Stimulated activated CD4-positive, alpha-beta T cell treated with anti-CD3 and anti-CD28 coated beads, Interleukin-12 subunit alpha, Interleukin-12 subunit beta, amount 100 ng/mL, for 4 hours (primary cell): ENCODE measurements around the gene CRYBA2.

Experiments used
- DNase-seq: peaks from one replicate; pipeline ENCODE4 v3.0.0-alpha.2; 2020

Gene CRYBA2

DNA sequence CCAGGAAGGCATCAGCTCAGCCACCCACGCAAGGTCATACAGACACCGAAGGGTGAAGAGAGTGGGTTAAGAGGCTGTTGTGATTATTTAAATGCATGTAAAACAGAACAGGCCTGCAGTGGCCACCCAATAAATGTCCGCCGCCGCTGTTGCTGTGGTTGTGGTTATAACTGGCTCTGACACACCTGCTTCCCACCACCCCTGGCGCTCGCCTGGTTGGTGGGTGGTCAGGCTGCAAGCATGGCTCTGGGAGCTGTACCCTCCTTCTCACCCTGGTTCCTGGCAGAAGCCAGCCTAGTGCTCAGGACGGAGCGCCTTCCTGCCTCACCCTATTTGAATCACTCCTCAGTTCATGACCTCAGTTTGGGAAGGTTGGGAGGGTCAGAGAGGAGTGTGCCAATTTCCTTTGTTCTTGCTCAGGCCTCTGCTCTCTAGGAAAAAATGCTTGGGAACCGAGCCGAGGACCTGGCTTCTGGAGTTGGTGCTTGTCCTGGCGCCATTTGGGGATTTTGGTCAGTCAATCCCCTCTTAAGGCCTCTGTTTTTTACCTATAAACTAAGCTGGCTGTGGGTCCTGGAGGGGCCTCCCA, 5.3 kb upstream of the CRYBA2 start:
- DNase-seq, result no peak

GRCh38 chr2:218997731-218998130, 4.5 kb upstream of the CRYBA2 start:
- DNase-seq, result no peak

- DNase-seq, result no peak
Observed at GRCh38 chr2:218996937-218997336, 3.7 kb upstream of the CRYBA2 start.

- peak; percentile 79 for DNase-seq
Observed at GRCh38 chr2:218995972-218996711, 2.9 kb upstream of the CRYBA2 start.

DNA sequence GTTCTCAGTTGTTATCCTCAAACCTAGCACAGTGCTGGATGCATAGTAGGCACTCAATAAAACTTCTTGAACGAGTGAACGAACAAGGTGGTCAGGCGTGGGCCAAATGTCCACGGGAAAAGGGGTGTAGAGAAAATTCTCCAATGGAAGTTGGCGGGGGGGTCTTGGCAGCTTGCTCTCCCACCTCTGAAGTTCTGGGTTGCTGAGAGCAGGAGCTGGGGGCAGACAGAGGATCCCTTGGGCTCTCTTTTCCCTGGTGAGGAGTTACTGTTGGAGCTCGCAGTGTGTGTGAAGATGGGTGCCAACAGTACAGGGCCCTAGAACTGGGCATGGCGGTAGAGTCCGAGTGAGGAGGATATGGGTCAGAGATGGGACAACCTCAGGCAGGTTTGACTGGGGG, 2.3 kb upstream of the CRYBA2 start:
- no peak for DNase-seq

DNA sequence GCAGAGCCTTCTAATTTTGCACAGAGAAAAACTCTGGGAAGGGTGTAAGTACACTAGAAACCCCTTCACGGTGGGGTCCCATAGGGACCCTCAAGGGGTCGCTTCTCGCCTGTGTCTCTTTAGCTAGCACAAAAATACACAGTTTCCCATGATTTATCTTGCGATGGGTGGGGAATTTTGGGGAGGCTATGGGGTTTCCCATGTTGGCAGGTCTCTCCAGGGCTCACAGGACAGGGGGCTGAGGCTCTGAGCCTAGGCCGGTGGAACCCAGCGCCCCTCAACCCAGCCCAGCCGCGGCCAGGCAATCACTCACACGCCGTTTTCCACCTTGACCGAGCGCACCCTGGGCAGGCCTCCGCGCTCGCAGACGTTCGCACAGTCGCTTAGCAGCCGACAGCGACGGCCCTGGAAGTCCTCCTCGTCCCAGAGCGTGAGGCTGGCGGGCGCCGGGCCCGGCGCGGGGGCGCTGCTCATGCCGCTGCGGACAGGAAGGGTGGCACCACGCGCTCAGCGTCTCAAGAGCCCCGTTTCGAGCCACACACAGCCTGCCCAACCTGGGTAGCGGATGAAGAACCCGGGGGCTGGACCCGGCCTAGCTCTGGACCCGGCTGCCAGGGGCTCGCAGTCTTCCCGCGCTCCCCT, 398 bp downstream of the CRYBA2 start:
- no peak for DNase-seq

- no peak for DNase-seq
Observed at GRCh38 chr2:218992196-218992595, 1.0 kb downstream of the CRYBA2 start.

GRCh38 chr2:218991674-218992168, 1.5 kb downstream of the CRYBA2 start:
- DNase-seq, result no peak

- no peak for DNase-seq
Observed at GRCh38 chr2:218990612-218991011, 2.6 kb downstream of the CRYBA2 start.

DNA sequence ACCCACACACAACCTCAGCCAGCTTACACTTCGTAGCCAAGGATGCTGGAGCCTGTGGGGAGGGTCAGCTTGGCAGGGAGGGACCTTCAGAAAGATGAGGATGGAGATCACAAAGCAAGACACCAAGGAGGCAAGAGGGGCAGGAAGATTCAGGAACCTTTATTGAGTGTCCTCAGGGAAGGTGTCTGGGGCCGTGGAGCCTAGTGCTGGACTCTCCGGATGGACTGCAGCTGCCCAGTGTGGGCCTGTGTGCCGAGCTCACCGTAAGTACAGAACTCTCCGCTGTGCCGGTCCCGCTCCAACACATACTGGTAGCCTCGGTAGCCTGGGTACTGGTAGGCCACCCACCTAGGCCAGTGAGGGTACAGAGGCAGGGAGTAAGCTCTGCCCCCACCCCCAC, 3.2 kb downstream of the CRYBA2 start:
- DNase-seq, result no peak

GRCh38 chr2:218988650-218989049, 4.6 kb downstream of the CRYBA2 start:
- DNase-seq, result no peak

GRCh38 chr2:218988164-218988563, 5.1 kb downstream of the CRYBA2 start:
- no peak for DNase-seq

DNA sequence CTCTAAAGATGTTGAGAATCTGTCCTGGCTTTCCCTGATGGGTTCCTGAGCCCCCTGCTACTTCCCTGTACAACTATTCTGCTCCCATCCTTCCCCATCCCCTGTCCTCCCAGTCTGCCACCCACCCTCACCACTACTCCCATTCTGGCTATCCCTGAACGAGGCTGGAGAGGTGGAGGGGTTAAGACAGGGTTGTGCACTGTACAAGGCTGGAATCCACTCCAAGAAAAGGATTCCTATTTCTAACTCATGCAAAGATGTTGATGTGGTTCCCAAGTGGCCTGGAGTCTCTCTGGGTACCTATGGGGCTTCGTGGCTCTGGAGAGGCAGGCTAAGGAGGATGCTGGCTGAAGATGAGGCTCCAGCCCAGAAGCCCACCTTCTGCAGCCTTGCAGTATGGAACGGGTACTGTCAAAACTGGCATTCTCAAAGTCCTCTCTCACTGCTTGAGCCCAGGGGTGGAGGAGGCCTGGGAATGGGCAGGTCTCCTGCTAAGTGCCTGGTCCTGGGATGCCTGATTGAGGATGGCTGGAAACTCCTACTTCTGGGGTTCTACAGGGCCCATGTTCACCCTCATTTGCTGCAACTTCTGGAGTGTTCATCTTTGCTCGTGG, 7.0 kb downstream of the CRYBA2 start:
- DNase-seq, result no peak

DNA sequence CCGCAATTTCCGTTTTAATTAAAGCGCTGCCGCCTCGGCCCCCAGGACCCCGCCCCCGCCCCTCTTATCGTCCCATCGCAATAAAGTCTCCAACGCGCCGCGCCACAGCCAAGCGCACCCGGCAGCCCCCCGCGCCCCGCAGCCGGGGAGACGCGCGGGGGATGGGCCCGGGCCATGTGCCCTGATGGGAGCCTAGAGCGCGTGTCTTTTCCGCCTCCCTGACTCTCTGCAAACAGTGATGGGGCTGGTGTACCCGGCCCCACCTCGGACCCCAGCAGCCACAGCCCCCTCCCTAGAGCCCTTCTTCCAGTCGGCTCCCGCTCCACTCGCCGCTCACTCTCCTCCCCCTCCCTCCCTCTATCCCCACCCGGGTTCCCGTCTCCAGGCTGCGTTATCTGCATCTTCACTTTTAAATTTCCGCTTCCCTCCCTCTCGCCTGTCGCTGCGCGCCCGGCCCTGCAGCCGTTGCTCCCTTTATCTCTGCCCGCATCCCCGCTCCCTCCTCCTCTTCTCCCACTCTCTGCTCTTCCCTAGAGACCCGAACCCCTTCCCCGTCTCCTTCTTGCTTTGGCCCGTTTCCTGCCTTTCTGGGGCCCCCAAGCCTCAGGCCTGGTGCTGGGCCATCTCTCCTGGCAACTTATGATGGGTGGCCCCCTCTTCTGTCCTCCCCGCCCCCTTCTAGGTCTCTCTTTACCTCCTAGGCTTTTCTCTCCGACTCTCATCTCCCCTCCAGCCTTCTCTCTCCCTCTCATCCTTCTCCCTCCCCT, 7.7 kb downstream of the CRYBA2 start:
- no peak for DNase-seq

- no peak for DNase-seq
Observed at GRCh38 chr2:218985021-218985324, 8.2 kb downstream of the CRYBA2 start, which contains the start of gene FEV. Gene FEV, minus strand, starts transcription at chr2:218985184. Its CDS starts 109 bp downstream, at chr2:218985075.

- DNase-seq, result no peak
Observed at GRCh38 chr2:218984239-218985020, 8.8 kb downstream of the CRYBA2 start.

GRCh38 chr2:218983934-218984238, 9.3 kb downstream of the CRYBA2 start:
- DNase-seq, result no peak

GRCh38 chr2:218983263-218983933, 9.8 kb downstream of the CRYBA2 start:
- DNase-seq, result no peak

DNA sequence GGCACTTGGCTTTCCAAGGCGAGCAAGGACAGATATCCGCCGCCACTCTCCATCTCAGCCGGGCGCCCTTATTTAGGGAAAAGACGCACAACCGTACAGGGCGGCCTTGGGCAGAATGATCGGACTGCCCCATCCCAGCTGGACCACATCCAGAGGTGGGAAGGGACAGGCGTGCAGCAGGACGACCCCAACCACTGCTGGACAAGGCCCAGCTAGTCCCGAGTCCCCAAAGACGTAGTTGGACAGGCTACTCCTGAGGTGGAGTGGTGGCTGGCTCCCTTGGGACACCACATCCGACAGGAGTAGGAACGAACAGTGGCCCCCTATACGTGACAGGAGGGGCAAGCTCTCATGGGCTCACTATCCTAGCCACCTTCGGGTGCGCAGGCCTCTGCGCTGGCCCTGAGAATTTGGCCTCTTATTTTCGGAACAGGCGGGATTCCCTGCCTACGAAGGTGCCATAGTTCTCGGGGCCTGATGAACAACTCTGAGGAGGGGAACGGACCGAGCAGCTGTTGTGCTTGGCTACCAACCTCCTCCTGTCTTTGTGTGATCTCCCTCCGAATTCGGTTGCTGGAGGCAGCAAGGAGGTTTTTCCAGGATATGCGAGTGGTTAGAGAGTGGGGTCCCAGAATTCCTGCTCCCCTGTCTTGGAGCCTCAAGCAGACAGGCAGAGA, 10.5 kb downstream of the CRYBA2 start:
- DNase-seq, result no peak

- no peak for DNase-seq
Observed at GRCh38 chr2:218981881-218982585, 11.2 kb downstream of the CRYBA2 start.
